Measurements from ENCODE around the gene ZBTB47. TPM values are rescaled to one million over a fixed set of nuclear protein-coding genes. Genes with fewer than 3 reads are reported as not detected.

ZBTB47 gene
- total RNA-seq, 3 donors from 2014 or later = 0.26 to 0.79 (median 0.56) TPM

- no peak overlapping the region for H3K4me3 Mint-ChIP-seq
- DNase-seq (no peak), ATAC-seq (no peak)
- no peaks in the 10 kb centered on the region for H3K9me3 Mint-ChIP-seq
- peaks cover 18% of the 10 kb centered on the region for H3K27me3 Mint-ChIP-seq (ENCODE audit: low read depth)
- H3K4me1 Mint-ChIP-seq (ENCODE audit: low read depth) = no peaks in the 10 kb centered on the region
- H3K36me3 Mint-ChIP-seq (ENCODE audit: insufficient read depth) = no peaks in the 10 kb centered on the region
These were observed 57.0 kb downstream of the ZBTB47 start for GRCh38 chr3:42710323-42711021.

GRCh38 chr3:42711491-42712343 lies 58.2 kb downstream of the ZBTB47 start:
- Mint-ChIP-seq H3K4me3 (no peak overlapping the region), H3K4me1 (ENCODE audit: low read depth) (no peaks in the 10 kb centered on the region), H3K27me3 (ENCODE audit: low read depth) (peaks cover 18% of the 10 kb centered on the region), H3K9me3 (no peaks in the 10 kb centered on the region), H3K36me3 (ENCODE audit: insufficient read depth) (no peaks in the 10 kb centered on the region)
- no peak for DNase-seq
- ATAC-seq = no peak

GRCh38 chr3:42712344-42712648 lies 58.8 kb downstream of the ZBTB47 start:
- Mint-ChIP-seq H3K4me1 (ENCODE audit: low read depth) (no peaks in the 10 kb centered on the region), H3K27me3 (ENCODE audit: low read depth) (peaks cover 18% of the 10 kb centered on the region), H3K4me3 (no peak overlapping the region), H3K36me3 (ENCODE audit: insufficient read depth) (no peaks in the 10 kb centered on the region), H3K9me3 (no peaks in the 10 kb centered on the region)
- ATAC-seq (no peak), DNase-seq (no peak)

- H3K4me1 Mint-ChIP-seq (ENCODE audit: low read depth) = no peaks in the 10 kb centered on the region
- H3K4me3 Mint-ChIP-seq = no peak overlapping the region
- peaks cover 15% of the 10 kb centered on the region for H3K27me3 Mint-ChIP-seq (ENCODE audit: low read depth)
- H3K36me3 Mint-ChIP-seq (ENCODE audit: insufficient read depth) = no peaks in the 10 kb centered on the region
- no peak for DNase-seq
- no peaks in the 10 kb centered on the region for H3K9me3 Mint-ChIP-seq
- no peak for ATAC-seq
These were observed 59.3 kb downstream of the ZBTB47 start for GRCh38 chr3:42712688-42713372.

GRCh38 chr3:42713747-42714146 lies 60.2 kb downstream of the ZBTB47 start:
- DNase-seq (no peak), ATAC-seq (no peak)
- no peak overlapping the region for H3K4me3 Mint-ChIP-seq
- peaks cover 13% of the 10 kb centered on the region for H3K27me3 Mint-ChIP-seq (ENCODE audit: low read depth)
- no peaks in the 10 kb centered on the region for H3K9me3 Mint-ChIP-seq
- no peaks in the 10 kb centered on the region for H3K4me1 Mint-ChIP-seq (ENCODE audit: low read depth)
- no peaks in the 10 kb centered on the region for H3K36me3 Mint-ChIP-seq (ENCODE audit: insufficient read depth)

- no peaks in the 10 kb centered on the region for H3K4me1 Mint-ChIP-seq (ENCODE audit: low read depth)
- H3K27me3 Mint-ChIP-seq (ENCODE audit: low read depth) = peaks cover 8% of the 10 kb centered on the region
- no peaks in the 10 kb centered on the region for H3K36me3 Mint-ChIP-seq (ENCODE audit: insufficient read depth)
- ATAC-seq (no peak), DNase-seq (no peak)
- no peaks in the 10 kb centered on the region for H3K9me3 Mint-ChIP-seq
- H3K4me3 Mint-ChIP-seq = no peak overlapping the region
These were observed 60.8 kb downstream of the ZBTB47 start for GRCh38 chr3:42714171-42714852.

Other genes with a start within 250 kb of the ZBTB47 start
- not detected for gene LYZL4, start 243.1 kb upstream of the ZBTB47 start, total RNA-seq
- 1 to 10 TPM; 2.2 to 4.7 (median 4.6) TPM for gene VIPR1, start 151.1 kb upstream of the ZBTB47 start, total RNA-seq
- 10 to 100 TPM; 32.0 to 35.3 (median 35.1) TPM for gene SEC22C, start 71.7 kb upstream of the ZBTB47 start, total RNA-seq
- gene SS18L2, start 62.8 kb upstream of the ZBTB47 start, total RNA-seq = 10 to 100 TPM; 68.8 to 79.1 (median 72.6) TPM
- 10 to 100 TPM; 44.2 to 48.1 (median 46.7) TPM for gene NKTR, start 53.0 kb upstream of the ZBTB47 start, total RNA-seq
- gene KLHL40, start 31.8 kb downstream of the ZBTB47 start, total RNA-seq = not detected
- gene HHATL, start 49.1 kb downstream of the ZBTB47 start, total RNA-seq = not detected
- under 1 TPM; 0.29 to 0.73 (median 0.35) TPM for gene CCDC13, start 119.6 kb downstream of the ZBTB47 start, total RNA-seq
- 10 to 100 TPM; 75.5 to 88.7 (median 83.0) TPM for gene HIGD1A, start 150.8 kb downstream of the ZBTB47 start, total RNA-seq
- gene ACKR2, start 155.7 kb downstream of the ZBTB47 start, total RNA-seq = under 1 TPM; 0.13 to 0.56 (median 0.14) TPM
- under 1 TPM; 0.05 to 0.10 (median 0.05) TPM for gene CYP8B1, start 222.2 kb downstream of the ZBTB47 start, total RNA-seq